Hepatocyte (in vitro differentiated cells): ENCODE results near the gene AGBL4. TPM values are rescaled to one million over a fixed set of nuclear protein-coding genes. Genes with fewer than 3 reads are reported as not detected.

Experiments
- DNase-seq: peaks from one replicate; pipeline ENCODE4 v3.0.0-alpha.2; 2016; ENCODE audit warnings: low spot score
- H2AFZ ChIP-seq: fragments of 200-600 bp; sonication (generic); 2 replicates; pipeline ENCODE4 v1.6.0; 2016; ENCODE audit warnings: antibody characterized with exemption, mild to moderate bottlenecking
- H3K27ac ChIP-seq: fragments of 200-600 bp; sonication (generic); 2 replicates; pipeline ENCODE4 v1.5.1; 2016; ENCODE audit warnings: mild to moderate bottlenecking
- H3K27me3 ChIP-seq: fragments of 200-600 bp; sonication (generic); 2 replicates; pipeline ENCODE4 v1.6.1; 2016
- H3K36me3 ChIP-seq: fragments of 200-600 bp; sonication (generic); replicated peaks from 2 replicates; pipeline ENCODE4 v1.5.1; 2016; ENCODE audit warnings: low read depth; ENCODE audit not compliant: insufficient read depth
- H3K4me1 ChIP-seq: fragments of 200-600 bp; sonication (generic); 2 replicates; pipeline ENCODE4 v1.5.1; 2016; ENCODE audit warnings: mild to moderate bottlenecking, moderate library complexity; ENCODE audit not compliant: insufficient read depth
- H3K4me2 ChIP-seq: fragments of 200-600 bp; sonication (generic); 2 replicates; pipeline ENCODE4 v1.6.0; 2016
- H3K4me3 ChIP-seq: fragments of 200-600 bp; sonication (generic); 2 replicates; pipeline ENCODE4 v1.5.1; 2016; ENCODE audit warnings: mild to moderate bottlenecking
- H3K79me2 ChIP-seq: fragments of 200-600 bp; sonication (generic); 2 replicates; pipeline ENCODE4 v1.6.0; 2017; ENCODE audit warnings: mild to moderate bottlenecking
- H3K9me2 ChIP-seq: fragments of 200-600 bp; sonication (generic); replicated peaks from 2 replicates; pipeline ENCODE4 v1.6.0; 2017; ENCODE audit warnings: mild to moderate bottlenecking; ENCODE audit not compliant: insufficient read depth
- H3K9me3 ChIP-seq: fragments of 200-600 bp; sonication (generic); 2 replicates; pipeline ENCODE4 v1.5.1; 2016; ENCODE audit warnings: low read depth, mild to moderate bottlenecking
- H4K20me1 ChIP-seq: fragments of 200-600 bp; sonication (generic); 2 replicates; pipeline ENCODE4 v1.6.0; 2016; ENCODE audit warnings: mild to moderate bottlenecking; ENCODE audit not compliant: insufficient read depth, poor library complexity, severe bottlenecking
- CTCF ChIP-seq: fragments of 200-600 bp; sonication (generic); IDR thresholded peaks from 2 replicates; pipeline ENCODE4 v1.5.1; 2016; ENCODE audit warnings: antibody characterized with exemption, mild to moderate bottlenecking; ENCODE audit not compliant: poor library complexity
- EZH2 ChIP-seq: fragments of 200-600 bp; sonication (generic); IDR thresholded peaks from 2 replicates; pipeline ENCODE4 v1.6.1; 2016; ENCODE audit warnings: antibody characterized with exemption, mild to moderate bottlenecking, borderline replicate concordance
- EZH2phosphoT487 ChIP-seq: fragments of 200-600 bp; sonication (generic); IDR thresholded peaks from one replicate; pipeline ENCODE4 v1.6.1; 2018; ENCODE audit warnings: antibody characterized with exemption, mild to moderate bottlenecking, low read depth, moderate library complexity; ENCODE audit not compliant: unreplicated experiment, severe bottlenecking
- WGBS: methylation state at CpG from one replicate; pipeline ENCODE4 v1.1.6; 2016; ENCODE audit warnings: low lambda C conversion rate; ENCODE audit errors: missing lambda C conversion rate; 5-methylcytosine and 5-hydroxymethylcytosine counted together
- polyA plus RNA-seq: library from polyadenylated mRNA; unstranded; fragments of >200 nt; fragmentation: Nextera tagmentation; extraction: Ambion mirVana; gene quantifications from 2 replicates; pipeline ENCODE4 v1.2.1, GENCODE V29; 2016
- total RNA-seq: library from RNA; depleted of rRNA; stranded (reverse); fragments of >200 nt; gene quantifications from 2 replicates; pipeline ENCODE4 v1.2.3, GENCODE V29; 2014

AGBL4 gene
- total and polyA plus RNA-seq, 2 experiments from 2014 or later, result 0.50 to 0.73 TPM

DNA sequence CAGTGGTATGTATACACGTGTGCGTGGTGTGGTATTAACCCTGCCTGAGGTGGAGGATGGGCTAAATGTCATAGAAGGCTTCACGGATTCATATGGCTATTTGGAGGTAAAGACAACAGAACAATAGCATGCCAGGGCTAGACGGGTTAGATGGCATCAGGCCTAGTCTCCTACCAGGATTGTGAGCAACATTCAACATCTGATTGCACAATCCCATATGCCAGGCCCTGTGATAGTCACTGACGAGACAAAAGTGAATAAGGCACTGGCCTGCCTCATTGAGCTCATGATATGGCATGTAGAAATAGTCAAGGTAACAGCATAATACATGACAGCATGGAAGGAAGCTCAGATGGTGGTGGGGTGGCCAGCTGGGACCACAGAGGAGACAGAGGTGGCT lies 1079.9 kb downstream of the AGBL4 start:
- Histone ChIP-seq H3K79me2 (no peaks in the 10 kb centered on the region), H3K36me3 (no peaks in the 10 kb centered on the region), H3K4me1 (no peaks in the 10 kb centered on the region), H3K27ac (no peak overlapping the region), H3K4me3 (no peak overlapping the region), H2AFZ (no peak overlapping the region), H3K27me3 (no peaks in the 10 kb centered on the region), H3K9me2 (no peaks in the 10 kb centered on the region), H3K4me2 (no peak overlapping the region), H3K9me3 (no peaks in the 10 kb centered on the region), H4K20me1 (no peaks in the 10 kb centered on the region)
- DNase-seq, result no peak
- WGBS, result 70% methylated on average over 5 of the region's 5 CpGs
- TF ChIP-seq EZH2phosphoT487 (no peak), CTCF (no peak), EZH2 (no peak)

- no peak overlapping the region for H3K4me3 ChIP-seq
- no peaks in the 10 kb centered on the region for H3K27me3 ChIP-seq
- no peak overlapping the region for H2AFZ ChIP-seq
- no peaks in the 10 kb centered on the region for H3K9me3 ChIP-seq
- TF ChIP-seq CTCF, result no peak
- no peak for TF ChIP-seq EZH2
- TF ChIP-seq EZH2phosphoT487, result no peak
- no peaks in the 10 kb centered on the region for H3K4me1 ChIP-seq
- no peaks in the 10 kb centered on the region for H4K20me1 ChIP-seq
- no peaks in the 10 kb centered on the region for H3K36me3 ChIP-seq
- H3K79me2 ChIP-seq, result no peaks in the 10 kb centered on the region
- DNase-seq, result no peak
- H3K27ac ChIP-seq, result no peak overlapping the region
- no peaks in the 10 kb centered on the region for H3K9me2 ChIP-seq
- no peak overlapping the region for H3K4me2 ChIP-seq
- WGBS, result 74% methylated on average over 1 of the region's 1 CpG
Observed at GRCh38 chr1:48943393-48943792, 1080.4 kb downstream of the AGBL4 start.

DNA sequence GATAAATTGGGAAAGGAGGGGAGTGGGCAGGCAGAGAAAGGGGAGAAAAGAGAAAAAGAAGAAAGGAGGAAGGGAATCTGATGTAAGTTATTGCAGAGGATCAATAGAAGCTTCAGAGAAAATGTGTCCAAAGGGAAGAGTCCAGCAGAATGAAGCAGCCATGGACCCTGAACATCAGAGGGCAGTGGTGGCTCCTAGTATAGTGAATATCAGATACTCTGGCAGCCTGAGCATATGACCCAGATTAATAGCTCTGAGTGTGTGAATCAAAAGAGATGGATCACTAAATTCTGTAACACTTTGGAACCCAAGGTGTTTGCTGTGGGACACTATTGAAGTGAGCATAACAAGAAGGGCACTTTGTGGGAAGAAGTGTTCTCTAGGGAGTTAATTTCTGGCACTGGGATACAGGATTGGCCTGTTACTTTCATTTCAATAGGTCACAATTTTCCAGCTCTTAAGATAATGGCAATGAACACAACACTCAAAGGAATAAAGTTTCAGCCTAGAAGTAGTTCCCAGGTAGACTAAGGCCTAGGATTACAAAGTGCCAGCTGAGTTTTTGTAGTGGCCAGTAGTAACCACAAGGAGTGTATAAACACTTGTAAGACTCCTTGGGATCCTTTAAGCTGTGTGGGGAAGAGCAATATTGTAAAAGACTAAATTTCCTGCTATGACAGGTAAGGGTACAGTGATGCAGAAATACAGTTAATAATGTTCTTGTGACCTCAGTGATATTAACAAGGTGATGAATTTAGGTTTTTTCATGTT lies 1082.6 kb downstream of the AGBL4 start:
- Histone ChIP-seq H4K20me1 (no peaks in the 10 kb centered on the region), H3K27ac (no peak overlapping the region), H2AFZ (no peak overlapping the region), H3K9me3 (no peaks in the 10 kb centered on the region), H3K9me2 (no peaks in the 10 kb centered on the region), H3K4me2 (no peak overlapping the region), H3K27me3 (no peaks in the 10 kb centered on the region), H3K4me1 (no peaks in the 10 kb centered on the region), H3K36me3 (no peaks in the 10 kb centered on the region), H3K4me3 (no peak overlapping the region), H3K79me2 (no peaks in the 10 kb centered on the region)
- TF ChIP-seq EZH2phosphoT487 (no peak), CTCF (no peak), EZH2 (no peak)
- DNase-seq, result no peak
